Measurements from ENCODE around the gene GALNT2.

GRCh38 chr1:230144010-230144614 lies 77.1 kb downstream of the GALNT2 start:
- TF ChIP-seq FOXJ3 (CRISPR knock-in tag; IDR thresholded peaks at IDR 0.05): no peak
- TF ChIP-seq, protein P1, sequence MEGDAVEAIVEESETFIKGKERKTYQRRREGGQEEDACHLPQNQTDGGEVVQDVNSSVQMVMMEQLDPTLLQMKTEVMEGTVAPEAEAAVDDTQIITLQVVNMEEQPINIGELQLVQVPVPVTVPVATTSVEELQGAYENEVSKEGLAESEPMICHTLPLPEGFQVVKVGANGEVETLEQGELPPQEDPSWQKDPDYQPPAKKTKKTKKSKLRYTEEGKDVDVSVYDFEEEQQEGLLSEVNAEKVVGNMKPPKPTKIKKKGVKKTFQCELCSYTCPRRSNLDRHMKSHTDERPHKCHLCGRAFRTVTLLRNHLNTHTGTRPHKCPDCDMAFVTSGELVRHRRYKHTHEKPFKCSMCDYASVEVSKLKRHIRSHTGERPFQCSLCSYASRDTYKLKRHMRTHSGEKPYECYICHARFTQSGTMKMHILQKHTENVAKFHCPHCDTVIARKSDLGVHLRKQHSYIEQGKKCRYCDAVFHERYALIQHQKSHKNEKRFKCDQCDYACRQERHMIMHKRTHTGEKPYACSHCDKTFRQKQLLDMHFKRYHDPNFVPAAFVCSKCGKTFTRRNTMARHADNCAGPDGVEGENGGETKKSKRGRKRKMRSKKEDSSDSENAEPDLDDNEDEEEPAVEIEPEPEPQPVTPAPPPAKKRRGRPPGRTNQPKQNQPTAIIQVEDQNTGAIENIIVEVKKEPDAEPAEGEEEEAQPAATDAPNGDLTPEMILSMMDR (IDR thresholded peaks at IDR 0.05 in 2 of 3, conservative IDR thresholded peaks at IDR 0.05 in 1 of 3; ENCODE audit: insufficient read depth in 2 of 3, low read depth in 1 of 3, low read length in 3 of 3): no peak
- TF ChIP-seq SLC30A9 (CRISPR knock-in tag; IDR thresholded peaks at IDR 0.05): no peak
- no peak for TF ChIP-seq SMAD1 (IDR thresholded peaks at IDR 0.05; ENCODE audit: low read depth, low read length, partially characterized antibody)
- TF ChIP-seq EZH2 (IDR thresholded peaks at IDR 0.05; ENCODE audit: borderline replicate concordance, low read depth, low read length): no peak

Data from K562 (cell line).